Spleen (tissue), 11 donors: ENCODE results near the gene SCRN2. TPM values are rescaled to one million over a fixed set of nuclear protein-coding genes. Genes with fewer than 3 reads are reported as not detected.

Source experiments
- DNase-seq: peaks from one replicate; pipeline ENCODE4 v3.0.0-alpha.2; 2020
- H3K27ac ChIP-seq, 8 donors: fragments of 200-600 bp; sonication (generic) in 7 of 8; 1 replicate in 4 of 8; 2 replicates in 4 of 8; pipeline versions ENCODE4 v1.5.0 to v1.8.0; 2016 to 2021; ENCODE audit warnings: inconsistent platforms in 4 of 8, mild to moderate bottlenecking in 4 of 8, moderate library complexity in 1 of 8
- H3K27me3 ChIP-seq, 7 donors: fragments of 200-600 bp; sonication (generic) in 6 of 7; replicated peaks in 1 of 7; 1 replicate in 4 of 7; 2 replicates in 3 of 7; pipeline versions ENCODE4 v1.5.0 to v1.8.0; 2016 to 2021; ENCODE audit warnings: inconsistent platforms in 3 of 7, mild to moderate bottlenecking in 1 of 7
- H3K36me3 ChIP-seq, 6 donors: fragments of 200-600 bp; sonication (generic) in 5 of 6; 1 replicate in 4 of 6; 2 replicates in 2 of 6; pipeline versions ENCODE4 v1.5.0 to v1.8.0; 2016 to 2021; ENCODE audit warnings: inconsistent platforms in 2 of 6
- H3K4me1 ChIP-seq, 6 donors: fragments of 200-600 bp; sonication (generic) in 5 of 6; 1 replicate in 3 of 6; 2 replicates in 3 of 6; pipeline versions ENCODE4 v1.5.0 to v1.8.0; 2016 to 2021; ENCODE audit warnings: inconsistent platforms in 3 of 6
- H3K4me3 ChIP-seq, 8 donors: fragments of 200-600 bp; sonication (generic) in 7 of 8; 1 replicate in 4 of 8; 2 replicates in 4 of 8; pipeline versions ENCODE4 v1.5.0 to v1.8.0; 2016 to 2021; ENCODE audit warnings: inconsistent platforms in 4 of 8, mild to moderate bottlenecking in 4 of 8, moderate library complexity in 2 of 8
- H3K9me3 ChIP-seq, 8 donors: fragments of 200-600 bp; sonication (generic) in 7 of 8; 1 replicate in 4 of 8; 2 replicates in 4 of 8; pipeline versions ENCODE4 v1.5.0 to v1.8.0; 2016 to 2021; ENCODE audit warnings: inconsistent platforms in 4 of 8
- CTCF ChIP-seq, 11 experiments: fragments of 200-600 bp in 7 of 11; fragments of 450-650 bp in 4 of 11; sonication (generic) in 4 of 11; IDR thresholded peaks in 8 of 11; conservative IDR thresholded peaks in 3 of 11; 1 replicate in 7 of 11; 2 replicates in 4 of 11; pipeline versions ENCODE4 v1.4.0 to v1.8.0; 2016 to 2021; ENCODE audit warnings: antibody characterized with exemption in 11 of 11, inconsistent platforms in 4 of 11, mild to moderate bottlenecking in 1 of 11
- POLR2A ChIP-seq, 3 donors: fragments of 450-650 bp; IDR thresholded peaks; one replicate each; pipeline ENCODE4 v1.5.1; 2017; ENCODE audit warnings: antibody characterized with exemption in 3 of 3, mild to moderate bottlenecking in 1 of 3
- POLR2AphosphoS5 ChIP-seq, 3 donors: sonication (generic); formaldehyde crosslinking; IDR thresholded peaks; one replicate each; pipeline ENCODE4 v1.5.1; 2017; ENCODE audit warnings: antibody characterized with exemption in 3 of 3
- WGBS, 5 donors: extraction: QIAGEN DNeasy Blood & Tissue Kit in 3 of 5; methylation state at CpG; one replicate each; pipeline versions ENCODE4 v1.1.5 to v1.1.7; 2013 to 2018; 5-methylcytosine and 5-hydroxymethylcytosine counted together
- intact Hi-C: fragments of 100-400 bp; cut with DNase I; formaldehyde crosslinking; loops from one replicate; pipeline ENCODE4 v1.15.0; 2023; ENCODE audit warnings: low total_unique reads
- polyA plus RNA-seq, 3 donors: library from polyadenylated mRNA; stranded (reverse); fragments of 200-250 nt; gene quantifications; one replicate each; pipeline ENCODE4 v1.2.1, GENCODE V29; 2013
- total RNA-seq, 7 donors: library from RNA; depleted of rRNA in 3 of 7; stranded (reverse); fragments of >200 nt in 3 of 7; fragmentation: NEBNext Ultra II Directional in 4 of 7; extraction: Animal tissue kit (Norgen Biotek cat#: 25700) in 4 of 7; gene quantifications; one replicate each; pipeline versions ENCODE4 v1.1.0 to v1.2.1, GENCODE V29; 2016 to 2021
- donor health status: healthy with polysubstance abuse.
- donor health status: DM: no; HTN: no; CAD: no; lungs with moderate emphysema.
- donor health status: DM: no; HTN: no; CAD: no.
- donor health status: Bipolar disorder and iron deficiency.
- donor health status: healthy.
- donor health status: DM: no; HTN: no; CAD: no.
- donor health status: DM: yes; HTN: yes; CAD: no.

The SCRN2 gene
- total and polyA plus RNA-seq, 10 donors: 37.5 to 59.4 (median 49.7) TPM

DNA sequence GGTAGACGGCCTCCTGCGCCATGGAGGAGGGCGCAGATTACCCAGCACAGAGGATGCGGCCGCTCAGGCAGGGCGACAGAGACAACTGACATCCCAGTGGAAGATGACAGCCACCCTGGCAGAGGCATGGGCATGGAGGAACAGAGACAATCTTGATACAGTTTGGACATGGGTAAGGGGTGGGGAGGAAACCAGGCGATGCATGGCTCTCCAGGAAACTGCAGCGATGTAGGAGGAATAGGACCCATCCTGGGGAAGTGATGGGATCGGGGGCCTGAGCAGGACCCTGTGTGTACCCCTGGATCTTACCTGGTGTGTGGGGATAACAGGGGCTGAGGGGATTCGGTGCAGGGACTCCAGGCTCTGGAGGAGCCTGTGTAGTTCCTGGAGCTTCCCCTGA is 24.1 kb downstream of the SCRN2 start:
- peaks cover 13 to 27% (median 22%) of the 10 kb centered on the region in 6 donors for H3K4me1 ChIP-seq
- H3K4me3 ChIP-seq: no peak overlapping the region
- WGBS, 5 donors: 94 to 98% (median 97%) methylated on average over 10 of the region's 10 CpGs
- DNase-seq: no peak
- H3K27me3 ChIP-seq: no peaks in the 10 kb centered on the region
- H3K27ac ChIP-seq: no peak overlapping the region
- intact Hi-C loops: no loop called here
- H3K9me3 ChIP-seq: no peaks in the 10 kb centered on the region
- H3K36me3 ChIP-seq: peaks cover 2 to 82% (median 75%) of the 10 kb centered on the region in 6 donors
- TF ChIP-seq POLR2A (IDR thresholded peaks at IDR 0.05): no peak
- no peak for TF ChIP-seq POLR2AphosphoS5 (IDR thresholded peaks at IDR 0.05)

DNA sequence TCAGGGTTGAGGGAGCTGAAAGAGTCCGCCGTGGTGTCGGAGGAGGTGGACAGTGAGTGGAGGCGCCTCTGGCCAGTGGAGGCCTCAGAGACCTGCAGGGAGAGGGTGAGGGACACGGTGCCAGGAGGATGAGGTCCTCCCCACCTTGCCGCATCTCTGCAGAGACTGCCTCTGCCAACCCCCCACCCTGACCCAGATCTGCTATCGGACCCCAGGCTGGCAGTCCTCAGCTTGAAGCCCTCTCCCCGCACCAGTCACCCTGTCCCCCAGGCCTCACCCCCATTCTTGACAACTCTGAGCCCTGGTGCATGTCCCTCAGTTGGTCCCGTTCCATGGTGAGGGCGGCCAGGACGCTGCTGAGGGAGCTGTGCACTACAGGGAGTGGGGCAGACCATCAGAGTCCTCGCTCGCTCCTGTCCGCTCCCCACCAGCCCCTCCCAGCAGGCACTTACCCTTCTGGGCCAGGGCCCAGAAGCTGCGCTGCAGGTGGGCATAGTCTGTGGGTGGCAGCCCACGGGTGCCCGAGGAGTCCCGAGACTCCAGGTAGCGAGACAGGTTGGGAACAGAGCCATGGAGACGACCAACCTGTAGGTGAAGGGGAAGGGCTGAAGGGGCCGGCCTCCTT is 24.9 kb downstream of the SCRN2 start:
- no peak overlapping the region for H3K27ac ChIP-seq
- H3K9me3 ChIP-seq: no peaks in the 10 kb centered on the region
- no peak for DNase-seq
- peaks cover 10 to 19% (median 16%) of the 10 kb centered on the region in 6 donors for H3K4me1 ChIP-seq
- intact Hi-C loops: no loop called here
- no peaks in the 10 kb centered on the region for H3K27me3 ChIP-seq
- no peak overlapping the region for H3K4me3 ChIP-seq
- WGBS, 5 donors: 94 to 97% (median 96%) methylated on average over 19 to 21 of the region's 21 CpGs
- peaks cover 2 to 90% (median 79%) of the 10 kb centered on the region in 6 donors for H3K36me3 ChIP-seq
- no peak for TF ChIP-seq CTCF (IDR thresholded peaks at IDR 0.05 in 8 of 11, conservative IDR thresholded peaks at IDR 0.05 in 3 of 11)
- no peak for TF ChIP-seq POLR2A (IDR thresholded peaks at IDR 0.05)
- TF ChIP-seq POLR2AphosphoS5 (IDR thresholded peaks at IDR 0.05): peak in 1 of 3 donors; percentile 12

GRCh38 chr17:47815106-47815918 is 25.8 kb downstream of the SCRN2 start:
- no peak for DNase-seq
- peaks cover 2 to 14% (median 7%) of the 10 kb centered on the region in 6 donors for H3K4me1 ChIP-seq
- no peaks in the 10 kb centered on the region for H3K27me3 ChIP-seq
- no peaks in the 10 kb centered on the region for H3K9me3 ChIP-seq
- peaks cover 2 to 99% (median 85%) of the 10 kb centered on the region in 6 donors for H3K36me3 ChIP-seq
- no peak overlapping the region for H3K4me3 ChIP-seq
- WGBS, 5 donors: 91 to 96% (median 94%) methylated on average over 21 of the region's 21 CpGs
- TF ChIP-seq POLR2AphosphoS5 (IDR thresholded peaks at IDR 0.05): no peak
- no peak for TF ChIP-seq POLR2A (IDR thresholded peaks at IDR 0.05)
- no peak for TF ChIP-seq CTCF (IDR thresholded peaks at IDR 0.05 in 8 of 11, conservative IDR thresholded peaks at IDR 0.05 in 3 of 11)
- no peak overlapping the region for H3K27ac ChIP-seq
- intact Hi-C loops: no loop called here

DNA sequence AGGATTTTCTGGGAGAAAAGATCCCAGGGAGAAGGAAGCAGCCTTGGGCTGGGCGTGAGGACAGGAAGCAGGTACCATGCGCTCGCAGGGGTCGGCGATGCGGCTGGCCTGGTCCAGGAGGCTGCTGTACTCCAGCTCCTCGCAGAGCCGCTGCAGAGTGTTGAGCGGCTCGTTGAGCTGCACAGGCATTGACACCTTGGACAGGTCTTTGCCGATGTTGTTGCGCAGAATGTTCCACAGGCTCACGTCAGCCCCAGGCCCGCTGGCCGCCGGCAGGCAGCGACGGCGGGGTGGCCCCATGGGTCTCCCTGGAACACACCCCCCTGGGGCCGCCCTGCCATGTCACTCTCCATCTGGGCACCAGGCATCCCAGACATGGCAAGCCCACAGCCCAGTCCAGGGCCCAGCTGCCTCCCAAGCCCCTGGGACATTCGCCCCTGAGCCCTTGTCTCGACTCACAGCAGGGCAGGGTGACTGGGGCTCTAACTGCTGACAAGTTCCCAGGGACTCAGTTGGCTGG is 27.5 kb downstream of the SCRN2 start:
- Histone ChIP-seq H3K27ac (no peak overlapping the region), H3K36me3 (peaks cover 2 to 100% (median 92%) of the 10 kb centered on the region in 6 donors), H3K4me3 (no peak overlapping the region), H3K9me3 (no peaks in the 10 kb centered on the region), H3K4me1 (peaks cover 0 to 5% (median 0%) of the 10 kb centered on the region in 6 donors), H3K27me3 (no peaks in the 10 kb centered on the region)
- DNase-seq: no peak
- intact Hi-C loops: no loop called here
- WGBS, 5 donors: 93 to 97% (median 94%) methylated on average over 12 to 22 of the region's 22 CpGs
- TF ChIP-seq POLR2AphosphoS5 (IDR thresholded peaks at IDR 0.05) (peak in 1 of 3 donors; percentile 18), POLR2A (IDR thresholded peaks at IDR 0.05) (no peak), CTCF (IDR thresholded peaks at IDR 0.05 in 8 of 11, conservative IDR thresholded peaks at IDR 0.05 in 3 of 11) (no peak)
